Measurements from ENCODE around the gene TBC1D8.

- TF ChIP-seq CTCF (IDR thresholded peaks at IDR 0.05) (no peak), POLR2A (IDR thresholded peaks at IDR 0.05) (no peak)
These were observed 41.6 kb downstream of the TBC1D8 start for GRCh38 chr2:101109451-101110118.
